Kidney (tissue), 14 donors: ENCODE data around the gene PNRC2. TPM values are rescaled to one million over a fixed set of nuclear protein-coding genes. Genes with fewer than 3 reads are reported as not detected.

Experiments
- DNase-seq, 5 donors: peaks; one replicate each; pipeline ENCODE4 v3.0.0-alpha.2; 2013 to 2020
- FAIRE-seq: peaks from 2 replicates; lab custom pipeline; 2012; peaks lifted over from hg19 to GRCh38; lab: Jason Lieb, UNC
- H3K27ac ChIP-seq, 2 donors: one replicate each; pipeline ENCODE4 v1.7.0; 2013; ENCODE audit warnings: low read depth in 2 of 2, low read length in 2 of 2, inconsistent platforms in 1 of 2
- H3K27me3 ChIP-seq: one replicate; pipeline ENCODE4 v1.7.1; 2013; ENCODE audit warnings: low read length, inconsistent platforms; ENCODE audit not compliant: control insufficient read depth, insufficient read depth
- H3K36me3 ChIP-seq, 3 donors: one replicate each; pipeline versions ENCODE4 v1.7.0 to v1.7.1; 2013; ENCODE audit warnings: low read length in 3 of 3, control low read depth in 1 of 3, inconsistent platforms in 1 of 3; ENCODE audit not compliant: insufficient read depth in 3 of 3, control insufficient read depth in 2 of 3
- H3K4me1 ChIP-seq, 3 donors: one replicate each; pipeline versions ENCODE4 v1.7.0 to v1.7.1; 2013; ENCODE audit warnings: low read length in 3 of 3, inconsistent platforms in 1 of 3, low read depth in 1 of 3; ENCODE audit not compliant: control insufficient read depth in 2 of 3, insufficient read depth in 2 of 3
- H3K4me3 ChIP-seq, 3 donors: one replicate each; pipeline versions ENCODE4 v1.7.0 to v1.8.1; 2013; ENCODE audit warnings: low read length in 3 of 3, control low read depth in 1 of 3, inconsistent platforms in 1 of 3
- H3K9ac ChIP-seq, 3 donors: one replicate each; pipeline versions ENCODE4 v1.7.0 to v1.7.1; 2013; ENCODE audit warnings: low read length in 3 of 3, control low read depth in 1 of 3, inconsistent platforms in 1 of 3
- H3K9me3 ChIP-seq, 3 donors: one replicate each; pipeline versions ENCODE4 v1.7.0 to v1.7.1; 2013; ENCODE audit warnings: low read length in 3 of 3, control low read depth in 1 of 3, inconsistent platforms in 1 of 3; ENCODE audit not compliant: control insufficient read depth in 2 of 3, insufficient read depth in 1 of 3
- CTCF ChIP-seq: IDR thresholded peaks from 3 replicates; pipeline ENCODE4 v1.5.1; 2012; ENCODE audit warnings: mild to moderate bottlenecking, moderate library complexity, borderline replicate concordance; ENCODE audit not compliant: insufficient read depth; ENCODE audit errors: extremely low read depth
- intact Hi-C: fragments of 100-400 bp; cut with DNase I; formaldehyde crosslinking; loops from one replicate; pipeline ENCODE4 v1.11.1; 2022
- polyA plus RNA-seq: library from polyadenylated mRNA; stranded (reverse); fragments of 350-450 nt; fragmentation: Illumina TruSeq; extraction: RNeasy Lipid Tissue Mini Kit (QIAGEN cat#74804); gene quantifications from one replicate; pipeline ENCODE4 v1.2.3, GENCODE V29; 2014; ENCODE audit warnings: low read depth, low replicate concordance; ENCODE audit not compliant: insufficient read depth
- total RNA-seq: library from RNA; stranded (reverse); fragmentation: NEBNext Ultra II Directional; extraction: Animal tissue kit (Norgen Biotek cat#: 25700); gene quantifications from one replicate; pipeline ENCODE4 v1.2.1, GENCODE V29; 2021
- donor health status: control.
- donor health status: control.
- donor health status: control.
- donor health status: control.
- donor health status: control.
- donor health status: DM: yes; HTN: yes; CAD: no.
- donor health status: Normal renal cell carcinoma (clear cell type).

The PNRC2 gene
- total and polyA plus RNA-seq, 2 donors from 2014 or later = 86.3 to 107 TPM

GRCh38 chr1:23967871-23968270 lies 8.2 kb downstream of the PNRC2 start:
- no peaks in the 10 kb centered on the region for H3K27me3 ChIP-seq

GRCh38 chr1:23977187-23977853 lies 17.7 kb downstream of the PNRC2 start:
- H3K36me3 ChIP-seq = peaks cover 0 to 6% (median 0%) of the 10 kb centered on the region in 3 donors
- no peak for TF ChIP-seq CTCF
- no peak for DNase-seq
- FAIRE-seq = no peak
- no peaks in the 10 kb centered on the region for H3K27me3 ChIP-seq
- peaks cover 0 to 17% (median 7%) of the 10 kb centered on the region in 3 donors for H3K4me1 ChIP-seq
- H3K4me3 ChIP-seq = no peak overlapping the region
- intact Hi-C loops = no loop called here
- H3K9me3 ChIP-seq = no peaks in the 10 kb centered on the region
- no peak overlapping the region for H3K9ac ChIP-seq
- H3K27ac ChIP-seq = no peak overlapping the region

More at GRCh38 chr1:23967871-23968270, 8.2 kb downstream of the PNRC2 start:
- DNase-seq = no peak
- Histone ChIP-seq H3K9ac (no peak overlapping the region), H3K4me3 (no peak overlapping the region), H3K27ac (no peak overlapping the region), H3K4me1 (no peaks in the 10 kb centered on the region), H3K9me3 (no peaks in the 10 kb centered on the region), H3K36me3 (peaks cover 6 to 37% (median 9%) of the 10 kb centered on the region in 3 donors)
- TF ChIP-seq CTCF = no peak
- intact Hi-C loops = no loop called here
- FAIRE-seq = no peak

- intact Hi-C loops = no loop called here
- FAIRE-seq = no peak
- peak overlapping the region in 2 of 3 donors; percentile 12 to 88 for H3K4me3 ChIP-seq
- H3K4me1 ChIP-seq = peaks cover 0 to 17% (median 7%) of the 10 kb centered on the region in 3 donors
- peaks cover 0 to 6% (median 0%) of the 10 kb centered on the region in 3 donors for H3K36me3 ChIP-seq
- DNase-seq = no peak
- TF ChIP-seq CTCF = no peak
- no peaks in the 10 kb centered on the region for H3K27me3 ChIP-seq
- no peak overlapping the region for H3K9ac ChIP-seq
- H3K27ac ChIP-seq = no peak overlapping the region
- no peaks in the 10 kb centered on the region for H3K9me3 ChIP-seq
These were observed 18.2 kb downstream of the PNRC2 start for GRCh38 chr1:23977854-23978191.
